Mammary epithelial cell (primary cell): ENCODE measurements around the gene TMA7B.

Experiments
- CTCF ChIP-seq, 2 donors: IDR thresholded peaks in 1 of 2; conservative IDR thresholded peaks in 1 of 2; 2 replicates each; pipeline ENCODE4 v1.5.1; 2011 to 2012; ENCODE audit warnings: inconsistent platforms in 2 of 2, low read length in 2 of 2, mild to moderate bottlenecking in 2 of 2, control low read depth in 1 of 2, low read depth in 1 of 2; ENCODE audit not compliant: insufficient read depth in 1 of 2; ENCODE audit errors: extremely low read depth in 1 of 2
- EZH2 ChIP-seq: IDR thresholded peaks from 2 replicates; pipeline ENCODE4 v1.6.1; 2012; ENCODE audit warnings: low read length, inconsistent platforms, borderline replicate concordance

DNA sequence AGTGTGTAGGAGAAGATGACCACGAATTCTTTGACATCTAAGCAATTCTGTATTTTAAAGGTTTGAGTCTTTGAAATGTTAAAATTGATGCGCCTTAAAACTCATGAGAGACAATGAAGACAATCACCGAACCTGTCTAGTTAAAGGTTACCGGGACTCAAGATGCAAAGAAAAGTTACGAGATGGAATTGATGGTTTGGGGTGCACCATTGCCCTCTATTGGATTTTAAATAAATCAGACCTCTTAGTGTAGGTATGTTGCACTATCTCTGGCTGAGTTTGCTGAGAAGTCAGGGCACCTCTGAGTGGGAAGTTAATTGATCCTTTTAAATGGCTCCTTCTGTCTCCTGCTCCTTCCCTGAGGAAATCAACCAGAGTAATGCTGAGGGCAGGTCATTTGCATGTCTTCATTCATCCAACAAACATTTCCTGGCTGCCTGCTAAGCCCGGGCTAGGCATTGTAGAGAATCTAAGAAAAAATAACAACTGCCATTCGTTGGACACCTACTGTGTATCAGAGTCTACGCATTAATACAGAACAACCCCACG lies 19.4 kb upstream of the TMA7B start:
- TF ChIP-seq CTCF (conservative IDR thresholded peaks at IDR 0.05 in 1 of 2, IDR thresholded peaks at IDR 0.05 in 1 of 2; ENCODE audit: extremely low read depth in 1 of 2, insufficient read depth in 1 of 2, low read depth in 1 of 2, low read length in 2 of 2) = peak in 1 of 2 donors; percentile 34
- no peak for TF ChIP-seq EZH2
